Mesothelial cell of epicardium (in vitro differentiated cells): Measurements from ENCODE around the gene YWHAB. TPM values are rescaled to one million over a fixed set of nuclear protein-coding genes. Genes with fewer than 3 reads are reported as not detected.

Experiments
- DNase-seq, 2 experiments: peaks; one replicate each; pipeline ENCODE4 v3.0.0; 2021; ENCODE audit warnings: low spot score in 2 of 2; ENCODE audit not compliant: unreplicated experiment in 2 of 2
- H3K27ac Mint-ChIP-seq: 2 replicates; pipeline ENCODE4 v1.8.0; 2021; ENCODE audit warnings: mixed read lengths
- H3K27me3 Mint-ChIP-seq: 2 replicates; pipeline ENCODE4 v1.8.0; 2021; ENCODE audit warnings: low read depth, mixed read lengths
- H3K36me3 Mint-ChIP-seq: 2 replicates; pipeline ENCODE4 v1.8.0; 2021; ENCODE audit warnings: mixed read lengths
- H3K4me1 Mint-ChIP-seq: 2 replicates; pipeline ENCODE4 v1.8.0; 2021; ENCODE audit warnings: mixed read lengths
- H3K4me3 Mint-ChIP-seq: 2 replicates; pipeline ENCODE4 v1.8.0; 2021; ENCODE audit warnings: mild to moderate bottlenecking, moderate library complexity, mixed read lengths
- H3K9me3 Mint-ChIP-seq: 2 replicates; pipeline ENCODE4 v1.8.0; 2021; ENCODE audit warnings: mixed read lengths
- CTCF ChIP-seq: fragments of 200-600 bp; sonication (generic); IDR thresholded peaks from one replicate; pipeline ENCODE4 v1.5.0; 2021; ENCODE audit warnings: antibody characterized with exemption; ENCODE audit not compliant: unreplicated experiment
- total RNA-seq: library from RNA; stranded (reverse); gene quantifications from 3 replicates; pipeline ENCODE4 v1.2.1, GENCODE V29; 2021

The YWHAB gene
- total RNA-seq, 1 donor from 2014 or later = 113 TPM

GRCh38 chr20:44941120-44941691 lies 55.7 kb downstream of the YWHAB start:
- Mint-ChIP-seq H3K36me3 (peaks cover 33% of the 10 kb centered on the region), H3K27ac (no peak overlapping the region), H3K9me3 (no peaks in the 10 kb centered on the region), H3K4me3 (no peak overlapping the region), H3K4me1 (no peaks in the 10 kb centered on the region), H3K27me3 (no peaks in the 10 kb centered on the region)
- TF ChIP-seq CTCF = no peak
- DNase-seq = no peak

GRCh38 chr20:44942264-44942973 lies 56.9 kb downstream of the YWHAB start:
- Mint-ChIP-seq H3K27me3 (no peaks in the 10 kb centered on the region), H3K9me3 (no peaks in the 10 kb centered on the region), H3K27ac (no peak overlapping the region), H3K36me3 (peaks cover 41% of the 10 kb centered on the region), H3K4me1 (no peaks in the 10 kb centered on the region), H3K4me3 (no peak overlapping the region)
- TF ChIP-seq CTCF = no peak
- no peak for DNase-seq

- Mint-ChIP-seq H3K27me3 (no peaks in the 10 kb centered on the region), H3K4me1 (no peaks in the 10 kb centered on the region), H3K27ac (no peak overlapping the region), H3K9me3 (no peaks in the 10 kb centered on the region), H3K4me3 (no peak overlapping the region), H3K36me3 (peaks cover 46% of the 10 kb centered on the region)
- TF ChIP-seq CTCF = no peak
- no peak for DNase-seq
Measured at GRCh38 chr20:44943828-44944227, 58.3 kb downstream of the YWHAB start.

- no peak for TF ChIP-seq CTCF
- Mint-ChIP-seq H3K4me1 (no peaks in the 10 kb centered on the region), H3K9me3 (no peaks in the 10 kb centered on the region), H3K36me3 (peaks cover 50% of the 10 kb centered on the region), H3K27ac (no peak overlapping the region), H3K27me3 (no peaks in the 10 kb centered on the region), H3K4me3 (no peak overlapping the region)
- no peak for DNase-seq
Measured at GRCh38 chr20:44945261-44945660, 59.8 kb downstream of the YWHAB start.

GRCh38 chr20:44946271-44946852 lies 60.9 kb downstream of the YWHAB start:
- Mint-ChIP-seq H3K27me3 (no peaks in the 10 kb centered on the region), H3K4me1 (no peaks in the 10 kb centered on the region), H3K9me3 (no peaks in the 10 kb centered on the region), H3K36me3 (peaks cover 51% of the 10 kb centered on the region), H3K27ac (no peak overlapping the region), H3K4me3 (no peak overlapping the region)
- TF ChIP-seq CTCF = no peak
- DNase-seq = no peak
